Activated CD4-positive, alpha-beta T cell treated with anti-CD3 and anti-CD28 coated beads, Interleukin-2, amount 10 ng/mL, durations not matched to agents 24 days and 14 days (primary cell): ENCODE results near the gene BCO2. TPM values are rescaled to one million over a fixed set of nuclear protein-coding genes. Genes with fewer than 3 reads are reported as not detected.

Experiments used
- DNase-seq: peaks from one replicate; pipeline ENCODE4 v3.0.0; 2022
- H3K27ac Mint-ChIP-seq: one replicate; pipeline ENCODE4 v1.8.0; 2022; ENCODE audit warnings: mild to moderate bottlenecking, mixed read lengths
- H3K27me3 Mint-ChIP-seq: one replicate; pipeline ENCODE4 v1.8.0; 2022; ENCODE audit warnings: mixed read lengths
- H3K36me3 Mint-ChIP-seq: one replicate; pipeline ENCODE4 v1.8.0; 2022; ENCODE audit warnings: low read depth, mild to moderate bottlenecking, mixed read lengths
- H3K4me1 Mint-ChIP-seq: one replicate; pipeline ENCODE4 v1.8.0; 2021; ENCODE audit warnings: mixed read lengths
- H3K4me3 Mint-ChIP-seq: one replicate; pipeline ENCODE4 v1.8.0; 2022; ENCODE audit warnings: mild to moderate bottlenecking, moderate library complexity, mixed read lengths
- H3K9me3 Mint-ChIP-seq: one replicate; pipeline ENCODE4 v1.8.0; 2021; ENCODE audit warnings: mixed read lengths
- intact Hi-C: fragments of 100-400 bp; cut with micrococcal nuclease; formaldehyde crosslinking; loops from one replicate; pipeline ENCODE4 v1.15.1; 2023
- total RNA-seq: library from RNA; stranded (reverse); gene quantifications from 2 replicates; pipeline ENCODE4 v1.2.3, GENCODE V29; 2022

BCO2 gene, protein sequence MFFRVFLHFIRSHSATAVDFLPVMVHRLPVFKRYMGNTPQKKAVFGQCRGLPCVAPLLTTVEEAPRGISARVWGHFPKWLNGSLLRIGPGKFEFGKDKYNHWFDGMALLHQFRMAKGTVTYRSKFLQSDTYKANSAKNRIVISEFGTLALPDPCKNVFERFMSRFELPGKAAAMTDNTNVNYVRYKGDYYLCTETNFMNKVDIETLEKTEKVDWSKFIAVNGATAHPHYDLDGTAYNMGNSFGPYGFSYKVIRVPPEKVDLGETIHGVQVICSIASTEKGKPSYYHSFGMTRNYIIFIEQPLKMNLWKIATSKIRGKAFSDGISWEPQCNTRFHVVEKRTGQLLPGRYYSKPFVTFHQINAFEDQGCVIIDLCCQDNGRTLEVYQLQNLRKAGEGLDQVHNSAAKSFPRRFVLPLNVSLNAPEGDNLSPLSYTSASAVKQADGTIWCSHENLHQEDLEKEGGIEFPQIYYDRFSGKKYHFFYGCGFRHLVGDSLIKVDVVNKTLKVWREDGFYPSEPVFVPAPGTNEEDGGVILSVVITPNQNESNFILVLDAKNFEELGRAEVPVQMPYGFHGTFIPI
- 0.83 and 1.1 TPM in 2 replicates for total RNA-seq

DNA sequence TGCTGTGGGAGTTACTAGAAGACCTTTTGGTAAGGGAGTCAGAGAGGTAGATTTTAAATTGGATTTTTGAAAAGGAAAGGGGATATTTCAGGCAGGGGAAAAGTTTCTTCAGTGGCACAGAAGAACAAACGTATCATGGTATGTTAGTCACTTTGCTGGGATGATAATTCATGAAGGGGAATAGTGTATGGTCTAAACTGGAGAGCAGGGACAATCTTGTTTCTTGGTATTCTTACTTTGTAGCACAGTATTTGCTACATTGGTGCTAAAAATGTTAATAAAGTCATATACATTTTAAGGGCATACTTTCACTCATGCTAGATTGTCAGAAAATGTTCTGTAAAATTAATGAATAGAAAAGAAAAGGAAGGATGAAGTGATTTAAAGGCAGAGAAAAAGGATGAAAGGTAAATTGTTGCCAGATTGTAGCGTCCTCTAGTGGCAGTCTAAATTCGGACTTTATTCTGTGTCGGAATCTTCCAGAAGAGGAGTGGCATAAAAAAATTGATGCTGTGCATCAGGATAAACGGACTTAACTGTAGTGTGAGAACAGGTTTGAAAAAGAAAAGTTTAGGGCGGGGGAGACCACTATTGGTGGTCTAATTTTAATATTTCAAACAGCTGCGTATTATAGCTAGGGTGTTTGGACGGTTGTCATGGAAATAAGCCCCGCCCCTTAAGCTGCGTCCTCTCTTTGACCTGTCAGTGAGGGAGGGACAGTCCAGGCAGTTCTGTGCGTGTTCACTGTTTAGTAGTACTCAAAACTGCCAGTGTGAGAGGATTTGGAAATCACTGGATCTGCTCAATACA lies at the start of gene BCO2:
BCO2 (plus strand) TSS at position 724 of the 810 bp plus-strand sequence. CDS start 90 bp downstream, outside the sequence.
- intact Hi-C loops: loop anchor here (2.0 kb wide), 1 partner anchor 62 kb away; no protein-coding TSS in a partner anchor
- Mint-ChIP-seq H3K27ac (peak within 1 kb of the TSS; percentile 38), H3K4me3 (peak within 1 kb of the TSS; percentile 65), H3K9me3 (no peaks in the 10 kb centered on the region), H3K27me3 (peaks cover 34% of the 10 kb centered on the region), H3K4me1 (peaks cover 7% of the 10 kb centered on the region), H3K36me3 (no peaks in the 10 kb centered on the region)
- peak; percentile 82 for DNase-seq

DNA sequence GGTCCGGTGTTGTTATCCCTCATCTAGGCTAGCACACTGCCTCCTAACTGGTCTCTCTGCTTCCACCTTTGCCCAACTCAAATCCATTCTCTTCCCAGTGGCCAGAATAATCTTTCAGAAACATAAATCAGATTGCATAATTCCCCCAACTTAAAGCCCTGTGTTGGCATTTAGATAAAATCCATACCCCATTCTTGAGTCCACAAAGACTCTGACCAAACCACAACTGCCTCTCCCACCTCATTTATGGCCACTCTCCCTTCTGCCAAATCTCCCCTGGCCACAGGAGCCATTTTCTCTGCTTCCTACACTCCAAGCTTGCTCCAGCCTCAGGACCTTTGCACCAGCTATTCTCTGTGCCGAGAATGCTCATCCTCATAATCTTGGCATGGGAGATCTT lies 48.3 kb upstream of the BCO2 start:
- no peak overlapping the region for H3K4me3 Mint-ChIP-seq
- no peaks in the 10 kb centered on the region for H3K27me3 Mint-ChIP-seq
- peaks cover 1% of the 10 kb centered on the region for H3K4me1 Mint-ChIP-seq
- intact Hi-C loops: no loop called here
- no peaks in the 10 kb centered on the region for H3K9me3 Mint-ChIP-seq
- no peaks in the 10 kb centered on the region for H3K36me3 Mint-ChIP-seq
- H3K27ac Mint-ChIP-seq: no peak overlapping the region
- DNase-seq: no peak

DNA sequence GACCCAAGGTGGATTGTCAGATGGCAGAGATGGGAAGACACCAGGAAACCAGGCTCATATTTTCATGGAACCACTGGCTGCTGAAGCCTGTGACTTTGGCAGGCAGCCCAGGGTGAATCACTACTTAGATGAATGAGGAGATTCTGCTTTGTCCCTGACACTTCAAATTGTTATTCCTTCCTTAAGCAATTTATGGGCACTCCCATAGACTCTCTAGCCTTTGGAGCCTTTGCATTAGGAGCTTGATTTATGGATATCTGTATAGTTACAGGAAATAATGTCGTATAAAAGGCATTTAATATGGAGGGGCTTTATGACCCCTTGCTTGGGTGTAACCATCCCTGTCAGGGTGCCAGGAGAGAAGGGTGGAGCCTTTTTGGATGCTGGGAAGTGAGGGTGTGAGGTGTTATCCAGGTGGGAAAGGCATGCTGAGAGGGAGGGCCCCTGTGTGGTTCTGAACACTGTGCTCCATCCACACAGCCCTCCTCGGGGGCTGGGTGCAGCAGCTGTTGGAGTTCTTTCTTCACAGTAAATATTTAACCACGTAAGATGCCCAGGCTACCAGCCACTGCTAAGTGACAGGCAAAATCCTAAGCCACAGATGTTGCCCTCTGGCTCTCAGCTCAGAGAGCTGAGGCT lies 46.7 kb upstream of the BCO2 start:
- H3K4me1 Mint-ChIP-seq: peaks cover 3% of the 10 kb centered on the region
- no peak overlapping the region for H3K27ac Mint-ChIP-seq
- intact Hi-C loops: no loop called here

DNA sequence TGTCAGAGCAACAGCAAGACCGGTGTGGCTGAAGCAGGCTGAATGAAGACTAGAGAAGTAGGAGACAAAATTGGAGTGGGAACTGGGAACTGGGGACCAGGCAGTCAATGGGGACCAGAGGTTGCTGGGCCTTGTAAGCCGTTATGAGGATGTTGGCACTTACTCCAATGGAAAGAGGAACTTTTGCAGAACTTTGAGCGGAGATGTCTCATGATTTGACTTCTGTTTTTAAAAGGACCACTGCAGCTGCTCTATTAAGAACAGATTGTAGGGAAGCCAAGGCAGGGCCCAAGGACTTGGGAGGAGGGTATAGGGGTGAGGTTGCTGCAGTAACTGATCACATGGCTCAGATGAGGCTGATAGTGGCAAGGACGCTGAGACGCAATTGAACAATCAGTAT lies 45.7 kb upstream of the BCO2 start:
- H3K36me3 Mint-ChIP-seq: no peaks in the 10 kb centered on the region
- H3K27ac Mint-ChIP-seq: no peak overlapping the region
- H3K27me3 Mint-ChIP-seq: no peaks in the 10 kb centered on the region
- H3K9me3 Mint-ChIP-seq: no peaks in the 10 kb centered on the region
- no peak overlapping the region for H3K4me3 Mint-ChIP-seq
- DNase-seq: no peak
- H3K4me1 Mint-ChIP-seq: peaks cover 3% of the 10 kb centered on the region
- intact Hi-C loops: no loop called here

More for the DNA sequence above, 46.7 kb upstream of the BCO2 start:
- Mint-ChIP-seq H3K27me3 (no peaks in the 10 kb centered on the region), H3K9me3 (no peaks in the 10 kb centered on the region), H3K4me3 (no peak overlapping the region), H3K36me3 (no peaks in the 10 kb centered on the region)
- no peak for DNase-seq

DNA sequence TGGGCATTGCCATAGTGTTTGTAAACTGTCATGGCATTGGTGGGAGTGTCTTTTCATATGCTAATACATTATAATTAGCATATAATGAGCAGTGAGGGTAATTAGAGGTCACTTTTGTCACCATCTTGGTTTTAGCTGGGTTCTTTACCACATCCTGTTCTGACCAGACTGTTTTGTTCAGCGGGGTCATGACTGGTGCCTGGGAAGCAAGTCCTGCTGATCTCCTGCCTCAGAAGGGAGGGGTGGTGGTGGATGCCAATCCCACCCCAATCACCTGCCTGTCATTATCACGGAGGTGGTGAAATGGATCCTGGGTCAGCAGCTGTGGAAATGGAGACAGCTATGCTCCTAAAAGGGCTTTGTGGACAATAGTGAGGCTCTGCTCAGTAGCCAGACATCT lies 42.6 kb upstream of the BCO2 start:
- H3K36me3 Mint-ChIP-seq: no peaks in the 10 kb centered on the region
- intact Hi-C loops: no loop called here
- no peaks in the 10 kb centered on the region for H3K9me3 Mint-ChIP-seq
- H3K27me3 Mint-ChIP-seq: no peaks in the 10 kb centered on the region
- DNase-seq: no peak
- H3K4me1 Mint-ChIP-seq: peaks cover 3% of the 10 kb centered on the region
- H3K4me3 Mint-ChIP-seq: no peak overlapping the region
- H3K27ac Mint-ChIP-seq: no peak overlapping the region

DNA sequence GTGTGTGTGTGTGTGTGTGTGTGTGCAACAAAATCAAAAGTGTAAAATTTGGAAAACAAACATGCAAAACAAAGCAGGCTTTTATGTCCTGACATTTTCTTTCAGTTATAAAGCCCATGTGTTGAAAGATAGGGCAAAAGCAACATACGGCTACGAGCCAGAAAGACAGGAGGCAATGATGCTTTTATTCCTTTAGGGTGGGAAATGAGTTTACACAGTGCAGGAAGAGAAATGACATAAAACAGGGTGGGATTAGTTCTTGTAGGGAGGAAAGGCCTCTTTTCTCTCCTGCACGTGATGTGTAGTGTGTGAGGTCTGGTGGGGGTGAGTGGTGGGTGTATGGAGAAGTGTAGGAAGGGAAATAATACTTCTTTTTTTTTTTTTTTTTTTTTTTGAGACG lies 40.8 kb upstream of the BCO2 start:
- Mint-ChIP-seq H3K27me3 (no peaks in the 10 kb centered on the region), H3K27ac (no peak overlapping the region), H3K4me3 (no peak overlapping the region), H3K9me3 (no peaks in the 10 kb centered on the region), H3K4me1 (peaks cover 3% of the 10 kb centered on the region), H3K36me3 (no peaks in the 10 kb centered on the region)
- DNase-seq: no peak
- intact Hi-C loops: no loop called here

DNA sequence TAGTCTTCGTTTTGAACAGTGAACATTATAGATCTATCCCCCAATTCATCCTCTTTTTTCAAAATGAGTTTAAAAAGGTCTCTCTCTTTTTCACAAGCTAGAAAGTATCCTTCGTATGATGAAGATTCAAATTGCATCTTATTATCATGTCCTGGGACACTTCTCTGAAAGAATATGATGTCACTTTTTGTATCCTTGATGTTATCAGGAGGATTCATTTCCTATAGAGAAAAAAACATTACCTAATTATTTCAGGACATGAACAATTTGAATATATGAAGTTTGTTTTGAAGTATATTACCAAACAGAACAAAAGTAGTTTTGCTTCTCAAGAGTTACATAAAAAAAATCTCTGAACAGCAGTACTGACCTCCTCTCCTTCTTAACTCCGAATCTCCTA lies 31.7 kb upstream of the BCO2 start:
- Mint-ChIP-seq H3K4me1 (no peaks in the 10 kb centered on the region), H3K4me3 (no peak overlapping the region), H3K36me3 (no peaks in the 10 kb centered on the region), H3K27me3 (no peaks in the 10 kb centered on the region), H3K27ac (no peak overlapping the region), H3K9me3 (no peaks in the 10 kb centered on the region)
- DNase-seq: no peak
- intact Hi-C loops: no loop called here

DNA sequence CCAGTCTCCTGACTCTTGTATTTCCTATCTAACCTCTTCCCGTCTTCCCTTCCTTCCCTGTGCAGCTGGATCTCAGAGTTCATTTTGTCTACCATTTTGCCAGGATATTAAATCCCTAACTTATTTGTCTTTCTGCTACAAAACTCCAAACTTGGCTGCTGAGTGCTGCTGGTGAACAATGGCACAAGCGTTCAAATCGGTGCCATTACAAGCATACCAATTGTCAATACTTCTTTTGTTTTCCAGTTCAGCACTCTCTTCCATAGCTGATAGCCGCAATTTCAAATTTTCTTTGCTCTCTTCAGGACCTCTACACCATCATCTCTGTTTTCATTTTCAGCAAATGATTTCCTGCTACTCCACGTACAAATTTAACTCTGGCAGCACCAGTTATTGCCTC lies 24.8 kb upstream of the BCO2 start:
- intact Hi-C loops: no loop called here
- Mint-ChIP-seq H3K27ac (no peak overlapping the region), H3K27me3 (peaks cover 5% of the 10 kb centered on the region), H3K4me3 (no peak overlapping the region), H3K9me3 (no peaks in the 10 kb centered on the region), H3K4me1 (no peaks in the 10 kb centered on the region), H3K36me3 (no peaks in the 10 kb centered on the region)
- peak; percentile 13 for DNase-seq

DNA sequence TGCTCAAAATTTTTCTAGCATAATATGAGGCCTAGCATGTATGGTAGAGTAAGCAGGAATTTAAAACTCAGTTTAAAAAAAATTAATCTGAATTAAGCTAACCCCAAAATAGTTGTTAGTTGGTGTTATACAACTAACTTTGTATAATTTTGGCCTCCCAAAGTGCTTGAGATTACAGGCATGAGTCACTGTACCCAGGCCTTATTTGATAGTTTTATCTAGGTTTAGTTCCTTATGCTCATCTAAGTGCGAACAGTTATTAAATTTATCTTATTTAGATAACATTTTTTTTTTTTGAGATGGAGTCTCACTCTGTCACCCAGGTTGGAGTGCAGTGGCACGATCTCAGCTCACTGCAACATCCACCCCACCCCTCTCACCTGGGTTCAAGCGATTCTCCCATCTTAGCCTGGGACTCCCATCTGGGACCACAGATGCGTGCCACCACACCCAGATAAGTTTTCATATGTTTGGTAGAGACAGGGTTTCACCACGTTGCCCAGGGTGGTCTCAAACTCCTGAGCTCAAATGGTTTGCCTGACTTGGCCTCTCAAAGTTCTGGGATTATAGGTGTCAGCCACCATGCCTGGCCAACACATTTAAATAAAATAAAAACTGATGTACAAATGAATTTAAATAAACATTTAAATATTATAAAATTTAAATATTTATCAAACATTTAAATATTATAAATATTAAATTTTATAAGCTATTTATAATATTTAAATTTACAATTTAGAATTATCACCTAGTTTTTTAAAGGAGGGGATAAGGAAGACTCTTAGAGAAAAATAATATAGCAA lies 19.0 kb upstream of the BCO2 start:
- peaks cover 13% of the 10 kb centered on the region for H3K27me3 Mint-ChIP-seq
- H3K27ac Mint-ChIP-seq: no peak overlapping the region
- no peak for DNase-seq
- H3K4me1 Mint-ChIP-seq: peaks cover 4% of the 10 kb centered on the region
- H3K36me3 Mint-ChIP-seq: no peaks in the 10 kb centered on the region
- no peaks in the 10 kb centered on the region for H3K9me3 Mint-ChIP-seq
- intact Hi-C loops: no loop called here
- H3K4me3 Mint-ChIP-seq: no peak overlapping the region

DNA sequence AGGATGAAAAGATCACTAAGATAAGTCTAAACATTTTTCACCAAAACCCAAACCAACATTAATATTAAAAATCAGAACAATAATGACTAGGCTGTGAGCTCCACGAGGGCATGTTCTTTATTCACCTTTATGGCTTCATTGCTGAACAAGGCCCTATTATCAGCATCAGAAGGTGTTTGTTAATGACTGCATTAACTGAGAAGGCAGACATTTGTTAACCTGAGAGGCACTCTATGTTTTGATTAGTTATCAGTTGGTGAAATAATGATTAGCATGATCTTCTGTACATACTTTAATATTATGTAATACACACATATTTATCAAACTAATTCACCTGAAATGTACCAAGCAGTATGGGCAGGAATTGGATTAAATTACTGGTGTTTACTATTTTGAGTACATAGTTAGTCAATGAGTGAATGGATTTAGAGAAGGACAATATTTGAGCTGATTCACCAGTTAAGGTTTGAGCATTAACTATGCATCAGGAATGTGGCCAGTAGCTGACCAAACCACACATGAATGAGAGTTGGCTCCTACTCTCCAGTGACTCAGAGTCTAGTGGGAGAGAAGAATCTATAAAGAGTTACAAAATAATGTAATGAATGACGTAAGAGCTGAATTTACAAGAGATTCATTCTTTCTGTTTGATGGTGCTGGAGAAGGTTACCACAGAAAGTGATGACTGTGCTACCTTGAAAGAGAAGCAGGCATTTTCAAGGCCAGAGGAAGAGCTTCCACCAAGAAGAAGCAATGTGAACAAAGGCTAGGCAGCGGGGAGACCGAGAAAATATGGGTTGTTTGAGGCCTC lies 18.2 kb upstream of the BCO2 start:
- intact Hi-C loops: no loop called here
- peaks cover 4% of the 10 kb centered on the region for H3K4me1 Mint-ChIP-seq
- H3K4me3 Mint-ChIP-seq: no peak overlapping the region
- H3K36me3 Mint-ChIP-seq: no peaks in the 10 kb centered on the region
- DNase-seq: no peak
- peak overlapping the region; percentile 34 for H3K27ac Mint-ChIP-seq
- H3K27me3 Mint-ChIP-seq: peaks cover 16% of the 10 kb centered on the region
- H3K9me3 Mint-ChIP-seq: no peaks in the 10 kb centered on the region

DNA sequence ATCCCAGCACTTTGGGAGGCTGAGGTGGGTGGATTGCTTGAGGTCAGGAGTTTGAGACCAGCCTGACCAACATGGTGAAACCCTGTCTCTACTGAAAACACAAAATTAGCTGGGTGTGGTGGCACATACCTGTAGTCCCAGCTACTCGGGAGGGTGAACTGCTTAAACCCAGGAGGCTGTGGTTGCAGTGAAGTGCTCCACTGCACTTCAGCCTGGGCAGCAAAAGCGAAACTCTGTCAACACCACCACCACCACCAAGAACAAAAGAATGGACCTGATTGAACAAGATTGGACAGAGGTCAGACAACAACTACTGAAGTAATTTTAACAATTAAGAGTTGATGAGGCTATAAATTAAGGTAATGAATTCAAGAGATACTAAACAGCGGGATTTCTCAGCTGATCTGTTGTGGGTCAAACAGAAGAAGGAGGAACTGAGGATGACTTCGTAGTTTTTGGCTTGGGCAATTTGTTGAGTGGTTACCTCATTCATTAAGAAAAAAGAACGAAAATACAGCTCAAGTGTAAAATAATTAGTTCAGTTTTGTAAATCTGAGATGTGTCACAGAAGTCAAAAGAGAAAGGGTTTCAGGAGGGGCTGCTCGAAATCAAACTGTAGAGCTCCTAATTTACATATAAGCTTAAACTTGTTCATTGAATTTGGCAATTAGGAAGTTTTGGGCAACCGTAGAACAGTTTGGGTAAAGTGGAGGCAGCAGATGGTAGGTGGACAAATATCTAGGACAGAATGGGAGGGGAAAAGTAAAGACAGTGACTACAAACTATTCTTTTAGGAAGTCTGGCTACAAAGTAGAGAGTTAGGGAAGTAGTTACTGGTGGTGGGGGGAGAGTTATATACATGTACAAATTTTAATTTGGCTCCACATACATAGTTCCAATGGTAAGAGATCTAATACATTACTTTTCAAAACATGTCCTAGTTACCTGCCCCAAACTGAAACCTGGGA lies 15.9 kb upstream of the BCO2 start:
- Mint-ChIP-seq H3K9me3 (no peaks in the 10 kb centered on the region), H3K27ac (no peak overlapping the region), H3K4me3 (no peak overlapping the region), H3K27me3 (peaks cover 28% of the 10 kb centered on the region), H3K4me1 (peaks cover 10% of the 10 kb centered on the region), H3K36me3 (no peaks in the 10 kb centered on the region)
- intact Hi-C loops: no loop called here
- no peak for DNase-seq
